ENCODE results near the gene PLEKHH1.

PLEKHH1 gene

GRCh38 chr14:67638642-67639041 is 105.6 kb downstream of the PLEKHH1 start:
- DNase-seq, result no peak

Data from fibroblast of skin of right biceps (primary cell).